ENCODE results near the gene CHMP2B. TPM values are rescaled to one million over a fixed set of nuclear protein-coding genes. Genes with fewer than 3 reads are reported as not detected.

Gene CHMP2B
- total and polyA plus RNA-seq, 2 experiments from 2014 or later = 45.1 to 130 TPM

DNA sequence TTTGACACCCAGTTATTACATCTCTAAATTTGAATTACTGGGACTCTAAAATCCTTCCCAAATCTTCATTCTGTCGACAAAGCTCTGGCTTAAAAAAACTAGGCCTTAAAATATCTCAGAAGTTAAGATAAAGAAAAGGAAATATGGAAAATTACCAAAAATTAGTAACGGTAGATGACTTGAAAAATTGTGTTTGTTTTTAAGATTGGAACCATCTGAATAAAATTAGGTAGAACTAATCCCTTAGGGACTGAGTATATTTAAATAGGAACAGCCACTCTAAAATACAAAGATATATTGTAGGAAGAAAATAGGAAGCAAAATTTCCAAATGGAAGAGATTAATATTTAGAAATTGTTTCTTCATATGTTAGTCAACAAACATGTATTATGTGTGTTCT is 45.1 kb upstream of the CHMP2B start (continued):
- TF ChIP-seq, protein P1, sequence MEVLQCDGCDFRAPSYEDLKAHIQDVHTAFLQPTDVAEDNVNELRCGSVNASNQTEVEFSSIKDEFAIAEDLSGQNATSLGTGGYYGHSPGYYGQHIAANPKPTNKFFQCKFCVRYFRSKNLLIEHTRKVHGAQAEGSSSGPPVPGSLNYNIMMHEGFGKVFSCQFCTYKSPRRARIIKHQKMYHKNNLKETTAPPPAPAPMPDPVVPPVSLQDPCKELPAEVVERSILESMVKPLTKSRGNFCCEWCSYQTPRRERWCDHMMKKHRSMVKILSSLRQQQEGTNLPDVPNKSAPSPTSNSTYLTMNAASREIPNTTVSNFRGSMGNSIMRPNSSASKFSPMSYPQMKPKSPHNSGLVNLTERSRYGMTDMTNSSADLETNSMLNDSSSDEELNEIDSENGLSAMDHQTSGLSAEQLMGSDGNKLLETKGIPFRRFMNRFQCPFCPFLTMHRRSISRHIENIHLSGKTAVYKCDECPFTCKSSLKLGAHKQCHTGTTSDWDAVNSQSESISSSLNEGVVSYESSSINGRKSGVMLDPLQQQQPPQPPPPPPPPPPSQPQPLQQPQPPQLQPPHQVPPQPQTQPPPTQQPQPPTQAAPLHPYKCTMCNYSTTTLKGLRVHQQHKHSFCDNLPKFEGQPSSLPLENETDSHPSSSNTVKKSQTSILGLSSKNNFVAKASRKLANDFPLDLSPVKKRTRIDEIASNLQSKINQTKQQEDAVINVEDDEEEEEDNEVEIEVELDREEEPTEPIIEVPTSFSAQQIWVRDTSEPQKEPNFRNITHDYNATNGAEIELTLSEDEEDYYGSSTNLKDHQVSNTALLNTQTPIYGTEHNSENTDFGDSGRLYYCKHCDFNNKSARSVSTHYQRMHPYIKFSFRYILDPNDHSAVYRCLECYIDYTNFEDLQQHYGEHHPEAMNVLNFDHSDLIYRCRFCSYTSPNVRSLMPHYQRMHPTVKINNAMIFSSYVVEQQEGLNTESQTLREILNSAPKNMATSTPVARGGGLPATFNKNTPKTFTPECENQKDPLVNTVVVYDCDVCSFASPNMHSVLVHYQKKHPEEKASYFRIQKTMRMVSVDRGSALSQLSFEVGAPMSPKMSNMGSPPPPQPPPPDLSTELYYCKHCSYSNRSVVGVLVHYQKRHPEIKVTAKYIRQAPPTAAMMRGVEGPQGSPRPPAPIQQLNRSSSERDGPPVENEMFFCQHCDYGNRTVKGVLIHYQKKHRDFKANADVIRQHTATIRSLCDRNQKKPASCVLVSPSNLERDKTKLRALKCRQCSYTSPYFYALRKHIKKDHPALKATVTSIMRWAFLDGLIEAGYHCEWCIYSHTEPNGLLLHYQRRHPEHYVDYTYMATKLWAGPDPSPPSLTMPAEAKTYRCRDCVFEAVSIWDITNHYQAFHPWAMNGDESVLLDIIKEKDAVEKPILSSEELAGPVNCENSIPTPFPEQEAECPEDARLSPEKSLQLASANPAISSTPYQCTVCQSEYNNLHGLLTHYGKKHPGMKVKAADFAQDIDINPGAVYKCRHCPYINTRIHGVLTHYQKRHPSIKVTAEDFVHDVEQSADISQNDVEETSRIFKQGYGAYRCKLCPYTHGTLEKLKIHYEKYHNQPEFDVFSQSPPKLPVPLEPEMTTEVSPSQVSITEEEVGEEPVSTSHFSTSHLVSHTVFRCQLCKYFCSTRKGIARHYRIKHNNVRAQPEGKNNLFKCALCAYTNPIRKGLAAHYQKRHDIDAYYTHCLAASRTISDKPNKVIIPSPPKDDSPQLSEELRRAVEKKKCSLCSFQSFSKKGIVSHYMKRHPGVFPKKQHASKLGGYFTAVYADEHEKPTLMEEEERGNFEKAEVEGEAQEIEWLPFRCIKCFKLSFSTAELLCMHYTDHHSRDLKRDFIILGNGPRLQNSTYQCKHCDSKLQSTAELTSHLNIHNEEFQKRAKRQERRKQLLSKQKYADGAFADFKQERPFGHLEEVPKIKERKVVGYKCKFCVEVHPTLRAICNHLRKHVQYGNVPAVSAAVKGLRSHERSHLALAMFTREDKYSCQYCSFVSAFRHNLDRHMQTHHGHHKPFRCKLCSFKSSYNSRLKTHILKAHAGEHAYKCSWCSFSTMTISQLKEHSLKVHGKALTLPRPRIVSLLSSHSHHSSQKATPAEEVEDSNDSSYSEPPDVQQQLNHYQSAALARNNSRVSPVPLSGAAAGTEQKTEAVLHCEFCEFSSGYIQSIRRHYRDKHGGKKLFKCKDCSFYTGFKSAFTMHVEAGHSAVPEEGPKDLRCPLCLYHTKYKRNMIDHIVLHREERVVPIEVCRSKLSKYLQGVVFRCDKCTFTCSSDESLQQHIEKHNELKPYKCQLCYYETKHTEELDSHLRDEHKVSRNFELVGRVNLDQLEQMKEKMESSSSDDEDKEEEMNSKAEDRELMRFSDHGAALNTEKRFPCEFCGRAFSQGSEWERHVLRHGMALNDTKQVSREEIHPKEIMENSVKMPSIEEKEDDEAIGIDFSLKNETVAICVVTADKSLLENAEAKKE (CRISPR knock-in tag; IDR thresholded peaks at IDR 0.05) = no peak
- no peak for TF ChIP-seq STAT1 (IDR thresholded peaks at IDR 0.05; ENCODE audit: unreplicated experiment)
- no peak for TF ChIP-seq EZH2phosphoT487 (IDR thresholded peaks at IDR 0.05; ENCODE audit: unreplicated experiment)
- TF ChIP-seq ZNF114 (CRISPR knock-in tag; IDR thresholded peaks at IDR 0.05) = no peak

DNA sequence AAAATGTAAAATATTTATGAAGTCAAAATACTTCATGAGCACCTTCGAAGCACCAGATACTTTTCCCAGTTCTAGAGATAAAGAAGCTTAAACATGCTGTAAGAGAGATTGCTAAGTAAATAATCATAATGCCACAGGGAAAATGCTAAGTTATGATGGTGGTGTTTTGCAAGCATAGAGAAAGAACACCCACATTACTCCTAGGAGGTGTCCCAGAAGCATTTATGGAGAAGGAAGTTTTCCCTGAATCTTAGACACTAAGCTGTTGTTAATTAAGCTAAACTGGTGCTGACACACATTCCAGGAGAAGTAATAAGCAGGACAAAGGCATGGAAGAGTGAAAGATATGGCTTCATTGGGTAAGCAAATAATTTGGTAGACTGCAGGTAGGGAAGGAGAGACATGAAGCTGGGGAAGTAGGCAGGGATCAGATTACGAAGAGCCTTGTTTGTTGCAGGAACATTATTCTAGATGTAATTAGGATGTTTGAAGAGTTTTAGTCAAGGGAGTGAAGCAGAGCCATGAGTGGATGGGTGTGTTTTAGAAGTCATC is 40.4 kb upstream of the CHMP2B start:
- Histone ChIP-seq H3K4me1 (ENCODE audit: insufficient read depth) (no peaks in the 10 kb centered on the region), H3F3A (replicated peaks; ENCODE audit: low read depth) (no peaks in the 10 kb centered on the region), H3K27me3 (ENCODE audit: insufficient read depth) (no peaks in the 10 kb centered on the region), H3K4me3 (no peak overlapping the region), H3K36me3 (ENCODE audit: insufficient read depth) (no peaks in the 10 kb centered on the region), H3K4me2 (0 out of 2 replicates have a peak overlapping the region, but pooled peaks have one; percentile 23), H3K79me2 (replicated peaks; ENCODE audit: insufficient read depth) (no peaks in the 10 kb centered on the region), H3K9me2 (ENCODE audit: insufficient read depth) (no peaks in the 10 kb centered on the region; the same call in 1 of the 2 replicates), H4K20me1 (replicated peaks; ENCODE audit: insufficient read depth) (no peaks in the 10 kb centered on the region), H2AFZ (peak overlapping the region; percentile 75), H3K27ac (ENCODE audit: low read depth) (no peak overlapping the region)
- ATAC-seq (no peak), DNase-seq (ENCODE audit: low spot score) (peak; percentile 17)
- no peaks in the 10 kb centered on the region for H3K27me3 Mint-ChIP-seq (ENCODE audit: insufficient read depth, low read depth, poor library complexity)
- no peak overlapping the region for H3K27ac Mint-ChIP-seq
- H3K4me1 Mint-ChIP-seq = peaks cover 10% of the 10 kb centered on the region
- H3K4me3 Mint-ChIP-seq = no peak overlapping the region
- no peak for TF ChIP-seq JUNB (IDR thresholded peaks at IDR 0.05; ENCODE audit: unreplicated experiment)
- TF ChIP-seq ZNF331 (CRISPR knock-in tag; IDR thresholded peaks at IDR 0.05; ENCODE audit: low read depth) = no peak
- H3K9me3 Mint-ChIP-seq = no peaks in the 10 kb centered on the region
- H3K36me3 Mint-ChIP-seq (ENCODE audit: low read depth) = no peaks in the 10 kb centered on the region
